GM21723 (cell line): ENCODE measurements around the gene LAMA1.

Experiments
- ATAC-seq: cut with Tn5 transposase; IDR thresholded peaks from one replicate; pipeline ENCODE4 v1.9.1; 2021; ENCODE audit warnings: mild to moderate bottlenecking, moderate library complexity; ENCODE audit not compliant: unreplicated experiment

The LAMA1 gene

GRCh38 chr18:7049951-7050350, 67.6 kb downstream of the LAMA1 start:
- ATAC-seq: no peak

- no peak for ATAC-seq
Observed at GRCh38 chr18:7048081-7048480, 69.5 kb downstream of the LAMA1 start.

- no peak for ATAC-seq
Observed at GRCh38 chr18:7047336-7047735, 70.3 kb downstream of the LAMA1 start.

GRCh38 chr18:7038330-7038851, 79.2 kb downstream of the LAMA1 start:
- no peak for ATAC-seq

- no peak for ATAC-seq
Observed at GRCh38 chr18:7037470-7037869, 80.1 kb downstream of the LAMA1 start.

GRCh38 chr18:7035807-7036206, 81.8 kb downstream of the LAMA1 start:
- ATAC-seq: no peak

GRCh38 chr18:7034924-7035323, 82.7 kb downstream of the LAMA1 start:
- ATAC-seq: no peak

GRCh38 chr18:7032537-7032936, 85.1 kb downstream of the LAMA1 start:
- no peak for ATAC-seq

GRCh38 chr18:7028625-7029024, 89.0 kb downstream of the LAMA1 start:
- no peak for ATAC-seq

- no peak for ATAC-seq
Observed at GRCh38 chr18:7025194-7025593, 92.4 kb downstream of the LAMA1 start.

GRCh38 chr18:7023581-7023980, 94.0 kb downstream of the LAMA1 start:
- no peak for ATAC-seq

- ATAC-seq: no peak
Observed at GRCh38 chr18:7023063-7023580, 94.5 kb downstream of the LAMA1 start.

- ATAC-seq: no peak
Observed at GRCh38 chr18:7021994-7022840, 95.4 kb downstream of the LAMA1 start.

- ATAC-seq: no peak
Observed at GRCh38 chr18:7020995-7021777, 96.4 kb downstream of the LAMA1 start.

GRCh38 chr18:7017013-7017412, 100.6 kb downstream of the LAMA1 start:
- no peak for ATAC-seq

- no peak for ATAC-seq
Observed at GRCh38 chr18:7011142-7011541, 106.5 kb downstream of the LAMA1 start.

GRCh38 chr18:7004009-7004408, 113.6 kb downstream of the LAMA1 start:
- no peak for ATAC-seq

GRCh38 chr18:7002107-7002506, 115.5 kb downstream of the LAMA1 start:
- ATAC-seq: no peak

- no peak for ATAC-seq
Observed at GRCh38 chr18:7000484-7001096, 117.0 kb downstream of the LAMA1 start.

- no peak for ATAC-seq
Observed at GRCh38 chr18:6997808-6998207, 119.8 kb downstream of the LAMA1 start.

GRCh38 chr18:6994771-6995430, 122.7 kb downstream of the LAMA1 start:
- no peak for ATAC-seq
